Ishikawa (cell line): Measurements from ENCODE around the gene PGF.

Experiments used
- CEBPB ChIP-seq: IDR thresholded peaks from 2 replicates; pipeline ENCODE4 v1.6.1; 2012
- CREB1 ChIP-seq: IDR thresholded peaks from 2 replicates; pipeline ENCODE4 v1.6.1; 2012; ENCODE audit warnings: low read depth
- EGR1 ChIP-seq: IDR thresholded peaks from 2 replicates; pipeline ENCODE4 v1.6.1; 2012
- EP300 ChIP-seq: IDR thresholded peaks from 2 replicates; pipeline ENCODE4 v1.6.1; 2012; ENCODE audit warnings: borderline replicate concordance
- FOXM1 ChIP-seq: IDR thresholded peaks from 2 replicates; pipeline ENCODE4 v1.6.1; 2012; ENCODE audit warnings: low read depth, borderline replicate concordance
- MAX ChIP-seq: IDR thresholded peaks from 2 replicates; pipeline ENCODE4 v1.6.1; 2012
- NFIC ChIP-seq: IDR thresholded peaks from 2 replicates; pipeline ENCODE4 v1.6.1; 2012
- RAD21 ChIP-seq: IDR thresholded peaks from 2 replicates; pipeline ENCODE4 v1.6.1; 2012; ENCODE audit warnings: low read depth
- REST ChIP-seq: IDR thresholded peaks from 2 replicates; pipeline ENCODE4 v1.6.1; 2012; ENCODE audit warnings: low read depth, mild to moderate bottlenecking
- TAF1 ChIP-seq: IDR thresholded peaks from 2 replicates; pipeline ENCODE4 v1.6.1; 2012; ENCODE audit warnings: low read depth, mild to moderate bottlenecking
- TCF12 ChIP-seq: IDR thresholded peaks from 2 replicates; pipeline ENCODE4 v1.6.1; 2012; ENCODE audit warnings: low read depth
- TEAD4 ChIP-seq: IDR thresholded peaks from 2 replicates; pipeline ENCODE4 v1.6.1; 2012
- USF1 ChIP-seq: IDR thresholded peaks from 2 replicates; pipeline ENCODE4 v1.6.1; 2012
- YY1 ChIP-seq: IDR thresholded peaks from 2 replicates; pipeline ENCODE4 v1.6.1; 2012; ENCODE audit warnings: low read depth
- ZBTB7A ChIP-seq: IDR thresholded peaks from 2 replicates; pipeline ENCODE4 v1.6.1; 2012; ENCODE audit warnings: low read depth

The PGF gene

GRCh38 chr14:74898083-74898482, 57.3 kb downstream of the PGF start:
- TF ChIP-seq CEBPB (no peak), RAD21 (no peak), REST (no peak), TCF12 (no peak), USF1 (no peak), NFIC (no peak), TEAD4 (no peak), CREB1 (no peak), YY1 (no peak), EP300 (no peak)

GRCh38 chr14:74897642-74898041, 57.8 kb downstream of the PGF start:
- TF ChIP-seq MAX (no peak), REST (no peak), TEAD4 (no peak), NFIC (no peak), EP300 (no peak), EGR1 (no peak), RAD21 (no peak), FOXM1 (no peak), YY1 (no peak), CREB1 (no peak), CEBPB (no peak), TAF1 (no peak), USF1 (no peak)

- TF ChIP-seq TEAD4: no peak
- no peak for TF ChIP-seq NFIC
- TF ChIP-seq TCF12: no peak
- TF ChIP-seq MAX: no peak
- TF ChIP-seq EP300: no peak
- TF ChIP-seq YY1: no peak
- TF ChIP-seq CREB1: no peak
- TF ChIP-seq FOXM1: no peak
- TF ChIP-seq RAD21: no peak
- TF ChIP-seq EGR1: no peak
- TF ChIP-seq ZBTB7A: no peak
- no peak for TF ChIP-seq REST
- no peak for TF ChIP-seq USF1
These were observed 59.0 kb downstream of the PGF start for GRCh38 chr14:74896400-74896799.

- TF ChIP-seq EP300 (no peak), YY1 (no peak), EGR1 (no peak), FOXM1 (no peak), CEBPB (no peak), TCF12 (no peak), REST (no peak), MAX (no peak), TAF1 (no peak), RAD21 (no peak), TEAD4 (no peak), ZBTB7A (no peak), USF1 (no peak), CREB1 (no peak), NFIC (no peak)
These were observed 61.7 kb downstream of the PGF start for GRCh38 chr14:74893614-74894091.
